HuH-7.5 (cell line): Measurements from ENCODE around the gene PRPF19.

Source experiments
- DNase-seq: peaks from one replicate; pipeline ENCODE4 v3.0.0; 2011; ENCODE audit warnings: low spot score

PRPF19 gene

GRCh38 chr11:60872961-60873524 is 33.3 kb downstream of the PRPF19 start:
- DNase-seq, result no peak

GRCh38 chr11:60872124-60872960 is 34.0 kb downstream of the PRPF19 start:
- no peak for DNase-seq

- no peak for DNase-seq
These were observed 34.9 kb downstream of the PRPF19 start for GRCh38 chr11:60871378-60872061.

- DNase-seq, result no peak
These were observed 35.5 kb downstream of the PRPF19 start for GRCh38 chr11:60870733-60871377.

GRCh38 chr11:60870276-60870675 is 36.1 kb downstream of the PRPF19 start:
- DNase-seq, result no peak

- DNase-seq, result no peak
These were observed 36.9 kb downstream of the PRPF19 start for GRCh38 chr11:60869451-60869825.

GRCh38 chr11:60868682-60869450 is 37.5 kb downstream of the PRPF19 start:
- no peak for DNase-seq

- no peak for DNase-seq
These were observed 38.3 kb downstream of the PRPF19 start for GRCh38 chr11:60867871-60868681.

GRCh38 chr11:60866911-60867870 is 39.2 kb downstream of the PRPF19 start, which contains the start of gene ZP1:
TSS of gene ZP1 (plus strand) at chr11:60867542. CDS start at chr11:60867562, 20 bp downstream.
- no peak for DNase-seq

GRCh38 chr11:60864856-60865513 is 41.4 kb downstream of the PRPF19 start:
- no peak for DNase-seq

GRCh38 chr11:60863550-60864521 is 42.5 kb downstream of the PRPF19 start:
- DNase-seq, result no peak

- no peak for DNase-seq
These were observed 44.2 kb downstream of the PRPF19 start for GRCh38 chr11:60862171-60862570.

- no peak for DNase-seq
These were observed 45.4 kb downstream of the PRPF19 start for GRCh38 chr11:60860943-60861342.

GRCh38 chr11:60859616-60860250 is 46.7 kb downstream of the PRPF19 start:
- no peak for DNase-seq

- no peak for DNase-seq
These were observed 47.5 kb downstream of the PRPF19 start for GRCh38 chr11:60858731-60859464.

- no peak for DNase-seq
These were observed 48.1 kb downstream of the PRPF19 start for GRCh38 chr11:60858236-60858635.
